GM19397 (cell line): ENCODE results near the gene ROBO1.

Experiments
- ATAC-seq: cut with Tn5 transposase; IDR thresholded peaks from one replicate; pipeline ENCODE4 v1.9.1; 2021; ENCODE audit warnings: mild to moderate bottlenecking, moderate library complexity; ENCODE audit not compliant: unreplicated experiment

The ROBO1 gene

DNA sequence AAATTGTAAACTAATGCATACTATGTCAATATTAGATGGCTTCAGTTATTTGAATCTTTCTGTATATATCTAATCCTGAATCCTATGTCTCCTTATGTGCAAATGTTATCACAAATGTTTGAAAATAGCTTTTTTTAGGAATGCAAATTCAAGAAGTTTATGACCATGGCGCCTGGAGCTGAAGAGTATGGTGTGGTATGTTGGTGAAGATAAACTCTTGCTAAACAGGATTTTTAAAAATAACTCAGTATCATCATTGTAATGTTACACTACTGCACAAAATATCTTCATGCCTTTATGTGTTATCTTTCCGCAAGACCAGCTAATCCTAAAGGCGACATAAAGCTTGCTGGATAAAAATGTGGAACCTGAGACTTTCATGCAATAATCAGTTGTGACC lies 382.6 kb downstream of the ROBO1 start:
- ATAC-seq, result no peak

DNA sequence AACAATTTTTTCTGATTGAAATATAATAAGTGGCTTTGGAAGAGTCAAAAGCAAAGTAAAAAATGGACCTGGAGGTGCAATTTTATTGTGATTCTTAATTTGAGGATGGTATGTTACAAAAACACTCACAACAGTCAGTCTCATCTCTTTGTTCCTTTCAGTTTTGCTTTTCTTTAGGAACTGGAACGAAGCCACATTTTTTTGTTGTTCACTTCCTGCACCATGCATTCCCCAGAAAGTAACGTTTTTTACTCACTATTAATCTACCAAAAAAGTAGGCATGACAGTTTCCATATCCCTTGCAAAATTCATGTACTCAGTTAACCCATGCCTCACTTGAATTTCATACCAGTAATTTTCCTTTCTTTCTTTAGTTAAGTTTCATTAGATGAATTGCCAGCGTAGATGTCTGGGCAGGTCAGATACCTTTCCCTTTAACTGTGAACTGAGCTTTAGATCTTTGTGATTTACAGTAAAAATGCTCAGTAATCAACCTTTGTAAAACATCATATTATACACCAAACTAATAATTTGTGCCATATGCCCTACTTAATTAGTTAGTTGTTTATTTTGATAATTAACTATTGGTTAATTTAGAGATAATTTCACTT lies 384.3 kb downstream of the ROBO1 start:
- ATAC-seq, result no peak

DNA sequence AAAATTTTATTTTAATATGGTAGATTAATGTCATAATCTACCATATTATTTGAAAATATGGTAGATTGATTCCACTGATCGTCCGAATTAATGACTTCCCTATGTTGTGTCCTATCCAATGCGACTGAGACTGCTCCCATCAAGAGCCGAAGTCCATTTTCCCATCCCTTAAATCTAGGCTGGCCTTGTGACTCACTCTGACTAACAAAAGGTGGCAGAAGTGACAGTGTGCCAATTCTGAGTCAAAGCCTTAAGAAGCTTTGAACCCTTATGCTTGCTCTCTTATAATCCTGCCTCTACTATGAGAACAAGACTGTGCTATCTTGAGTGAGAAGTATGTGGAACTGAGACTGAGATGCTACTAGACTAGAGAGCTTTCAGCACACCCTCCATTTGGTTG lies 387.2 kb downstream of the ROBO1 start:
- ATAC-seq, result no peak

DNA sequence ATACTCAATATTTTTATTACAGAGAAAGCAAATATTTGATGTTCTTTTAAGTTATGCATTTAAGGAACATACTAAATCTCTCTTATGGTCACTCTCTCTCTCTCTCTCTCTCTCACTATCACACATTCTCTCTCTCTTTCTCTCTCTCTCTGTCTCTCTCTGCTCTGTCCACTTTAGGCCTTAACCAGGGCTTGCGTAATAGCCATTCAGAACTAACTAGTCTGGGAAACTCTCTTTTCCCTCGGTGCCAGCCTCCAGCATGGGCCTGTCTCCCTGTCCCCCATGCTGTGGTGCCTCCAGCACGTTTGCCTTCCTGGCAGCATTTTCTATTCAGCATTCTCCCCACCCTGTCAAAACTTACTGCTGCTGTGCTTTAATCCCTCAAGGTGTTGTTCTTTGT lies 389.7 kb downstream of the ROBO1 start:
- ATAC-seq, result no peak

DNA sequence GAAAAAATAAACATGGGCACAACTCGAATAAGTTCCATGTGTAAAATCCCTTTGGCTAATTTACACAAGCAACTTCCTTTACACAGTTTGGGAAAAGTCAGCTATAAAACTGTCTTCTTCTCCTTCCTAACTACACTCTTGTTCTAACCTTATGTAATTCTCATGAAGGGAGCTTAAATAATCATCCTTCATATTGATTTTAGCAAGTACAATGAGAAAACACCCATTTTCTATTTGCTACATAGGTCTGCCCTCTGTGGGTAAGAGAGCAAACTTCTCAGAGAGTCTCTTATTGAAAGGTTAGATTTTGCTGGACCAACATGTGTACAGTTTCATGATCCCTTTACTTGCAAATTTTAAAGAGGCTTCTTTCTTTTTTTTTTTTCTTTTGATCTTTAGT lies 398.5 kb downstream of the ROBO1 start:
- no peak for ATAC-seq

DNA sequence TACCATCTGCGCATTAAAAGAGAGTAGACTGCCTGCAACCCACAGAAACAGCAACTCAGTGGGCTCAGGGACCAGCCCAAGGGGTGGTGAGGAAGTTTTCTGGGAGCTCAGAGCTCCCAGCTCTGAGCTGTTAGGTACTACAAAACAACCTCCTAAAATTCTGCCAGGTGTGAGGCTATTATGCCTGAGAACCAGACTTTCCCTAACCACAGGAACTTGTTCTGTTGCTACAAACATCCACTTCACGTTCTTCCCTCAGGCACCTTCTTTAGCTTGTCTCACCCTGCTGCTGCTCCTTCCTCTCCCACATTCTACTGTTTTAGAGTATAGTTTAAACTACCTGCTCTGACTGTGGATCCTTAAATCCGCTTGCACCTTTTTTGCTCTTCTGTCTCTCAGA lies 399.4 kb downstream of the ROBO1 start:
- no peak for ATAC-seq

DNA sequence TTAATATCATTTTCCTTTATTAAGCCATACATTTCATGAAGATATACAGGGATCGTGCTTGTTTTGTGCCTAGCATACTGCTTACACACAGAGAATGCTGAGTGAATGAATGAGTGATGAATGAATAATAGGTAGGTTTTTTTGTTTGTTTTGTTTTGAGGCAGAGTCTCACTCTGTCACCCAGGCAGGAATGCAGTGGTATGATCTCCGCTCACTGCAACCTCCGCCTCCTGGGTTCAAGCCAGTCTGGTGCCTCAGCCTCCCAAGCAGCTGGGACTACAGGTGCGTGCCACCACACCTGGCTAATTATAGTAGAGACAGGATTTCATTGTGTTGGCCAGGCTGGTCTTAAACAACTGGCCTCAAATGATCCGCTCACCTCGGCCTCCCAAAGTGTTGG lies 400.0 kb downstream of the ROBO1 start:
- ATAC-seq, result no peak

DNA sequence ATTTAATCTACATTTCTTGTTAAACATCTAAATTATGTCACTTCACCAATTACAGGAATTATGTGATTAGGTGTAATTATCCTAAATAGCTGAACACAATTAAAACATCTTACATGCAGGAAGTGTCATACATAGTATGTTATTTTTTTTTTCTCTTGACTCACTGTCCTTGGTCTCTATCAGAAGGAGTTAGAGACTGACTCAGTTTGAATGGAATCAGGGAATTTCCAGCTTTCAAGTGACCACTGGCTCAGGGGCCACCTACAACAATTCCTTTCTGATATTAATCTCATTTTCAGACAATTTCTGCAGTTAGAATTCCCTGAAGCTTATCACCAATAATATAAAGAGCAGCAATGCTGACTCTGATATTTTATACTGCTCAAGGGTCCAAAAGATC lies 400.7 kb downstream of the ROBO1 start:
- no peak for ATAC-seq

DNA sequence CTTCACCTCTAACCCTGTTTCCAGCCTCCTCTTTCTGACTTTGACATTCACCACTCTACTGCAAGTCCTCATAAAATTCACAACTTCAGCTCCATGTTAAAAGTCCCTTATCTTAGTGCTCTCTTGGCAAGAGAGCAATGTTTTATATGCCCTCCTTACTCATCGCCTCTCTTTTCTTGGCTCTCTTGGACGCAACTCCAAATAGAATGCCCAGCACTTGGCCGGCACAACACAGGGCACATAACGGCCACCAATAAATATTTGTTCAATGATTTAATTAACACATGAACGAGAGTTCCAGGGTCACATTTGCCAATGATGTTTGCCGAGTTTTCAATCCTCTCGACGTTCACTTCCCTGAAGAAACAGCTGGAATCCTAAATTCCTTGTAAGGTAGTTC lies 401.4 kb downstream of the ROBO1 start:
- no peak for ATAC-seq

DNA sequence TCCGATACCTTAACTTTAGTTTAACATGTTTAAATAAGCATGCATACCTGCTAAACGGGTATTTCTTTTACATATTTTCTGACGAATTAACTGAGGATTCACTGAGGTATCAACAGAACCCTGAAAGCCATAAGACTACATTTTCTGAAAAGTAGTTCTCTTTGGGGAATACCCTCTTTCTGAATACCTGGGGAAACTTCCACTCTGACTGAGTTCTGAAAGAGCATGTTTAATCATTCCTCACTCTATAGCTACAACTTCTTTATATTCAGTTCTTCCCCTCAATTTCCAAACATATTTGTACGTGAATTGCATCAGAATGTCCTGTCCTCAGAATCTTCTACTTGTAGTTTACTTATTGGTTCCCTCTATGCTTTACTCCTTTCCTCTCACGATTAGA lies 403.0 kb downstream of the ROBO1 start:
- no peak for ATAC-seq

DNA sequence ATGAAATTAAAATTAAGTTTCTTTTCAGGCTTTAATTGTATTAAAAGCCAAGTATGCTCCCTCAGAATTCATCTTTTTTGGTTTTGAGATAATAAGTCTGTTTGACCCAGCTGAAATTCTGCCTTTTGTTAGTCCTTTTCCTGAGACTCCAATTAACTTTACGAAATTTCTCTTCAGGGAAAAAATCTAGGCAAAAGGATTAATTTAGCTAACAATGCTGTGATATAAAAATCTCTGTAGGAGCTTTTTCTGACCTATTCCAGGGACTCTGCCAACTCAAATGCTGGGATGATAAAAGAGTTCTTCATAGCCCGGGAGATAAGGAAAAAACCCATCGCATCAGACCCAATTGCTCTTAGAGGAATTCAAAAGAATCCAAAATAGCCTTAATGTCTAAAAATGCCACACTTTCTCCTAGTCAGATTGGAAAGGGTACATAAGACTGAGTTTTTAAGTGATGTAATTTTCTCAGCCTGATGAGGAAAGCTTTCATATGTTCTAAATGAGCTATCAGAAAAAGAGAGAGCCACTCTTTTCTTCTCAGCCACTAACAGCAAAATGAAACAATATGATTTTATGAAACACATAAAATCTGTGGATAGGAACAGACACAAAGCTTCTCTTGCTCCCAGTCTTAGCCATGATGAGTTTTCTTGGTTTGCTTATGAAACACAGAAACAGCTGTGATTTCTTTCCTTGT lies 405.1 kb downstream of the ROBO1 start:
- ATAC-seq, result no peak

DNA sequence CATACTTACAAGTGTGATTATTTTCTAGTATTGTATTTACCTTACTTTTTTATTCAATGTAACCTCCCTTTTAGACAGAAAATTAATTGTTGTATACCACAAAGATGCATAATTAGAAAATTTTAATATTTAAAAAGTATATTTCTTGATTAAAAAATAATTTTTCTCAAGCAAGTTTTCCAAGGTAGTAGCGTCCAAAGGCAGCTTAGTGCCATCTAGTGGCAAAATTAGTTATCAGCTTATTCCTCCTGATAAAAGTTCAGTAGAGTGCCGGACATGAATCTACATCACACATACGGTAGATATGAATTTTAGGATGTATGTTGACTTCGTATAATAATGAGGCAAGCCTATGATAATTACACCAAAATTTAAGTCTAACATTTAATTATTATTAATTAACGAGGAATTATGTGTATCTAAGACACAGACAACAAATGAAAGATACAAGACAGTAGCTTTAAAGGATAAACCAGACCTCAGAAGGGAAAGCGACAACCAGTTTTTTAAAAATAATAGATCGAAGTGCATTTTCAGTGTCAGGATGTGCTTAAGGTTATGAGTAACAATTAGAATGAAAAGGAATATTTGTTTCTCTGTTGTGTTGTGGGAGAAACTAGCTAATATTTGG lies 405.9 kb downstream of the ROBO1 start:
- ATAC-seq, result no peak

DNA sequence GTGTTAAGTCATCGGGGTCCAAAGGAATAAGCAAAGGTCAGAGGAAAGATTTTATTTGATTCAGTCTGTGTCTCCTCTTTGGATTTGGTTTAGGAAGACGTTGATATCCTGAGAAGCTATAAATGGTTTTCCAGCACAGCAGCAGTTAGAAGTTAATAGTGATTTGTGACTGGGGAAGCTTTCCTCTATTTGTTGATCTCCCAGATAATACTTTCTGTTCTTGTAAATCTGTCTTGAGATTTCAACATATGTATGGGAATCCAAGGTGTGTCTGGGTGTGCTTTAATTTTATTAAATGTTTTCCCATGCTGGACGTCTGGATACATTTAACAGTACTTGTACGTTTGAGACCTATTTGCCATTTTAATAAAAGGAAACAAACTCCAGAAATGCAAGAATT lies 409.5 kb downstream of the ROBO1 start:
- ATAC-seq, result no peak

DNA sequence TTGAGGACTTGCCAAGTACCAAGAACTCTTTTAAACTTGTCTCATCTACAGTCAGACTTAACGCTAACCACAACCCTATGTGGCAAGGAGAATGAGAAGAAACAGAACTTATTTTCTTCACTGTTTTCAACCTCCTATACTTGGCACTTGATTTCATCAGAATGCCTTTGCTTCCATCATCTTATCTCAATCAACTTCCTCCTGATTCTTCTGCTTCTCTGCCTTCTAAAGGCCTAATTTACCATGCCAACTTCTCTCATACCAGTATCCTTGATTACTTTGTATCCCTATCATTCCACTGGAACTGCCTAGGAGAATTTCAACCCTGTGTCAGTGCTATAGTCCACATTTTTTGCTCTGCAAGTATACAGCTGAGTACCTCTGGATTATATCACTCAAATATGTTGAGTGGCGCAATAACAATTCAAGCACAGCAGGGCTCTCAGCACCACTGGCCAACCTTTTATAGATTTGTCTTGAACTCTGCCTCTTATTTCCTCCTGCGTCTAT lies 413.6 kb downstream of the ROBO1 start:
- no peak for ATAC-seq

DNA sequence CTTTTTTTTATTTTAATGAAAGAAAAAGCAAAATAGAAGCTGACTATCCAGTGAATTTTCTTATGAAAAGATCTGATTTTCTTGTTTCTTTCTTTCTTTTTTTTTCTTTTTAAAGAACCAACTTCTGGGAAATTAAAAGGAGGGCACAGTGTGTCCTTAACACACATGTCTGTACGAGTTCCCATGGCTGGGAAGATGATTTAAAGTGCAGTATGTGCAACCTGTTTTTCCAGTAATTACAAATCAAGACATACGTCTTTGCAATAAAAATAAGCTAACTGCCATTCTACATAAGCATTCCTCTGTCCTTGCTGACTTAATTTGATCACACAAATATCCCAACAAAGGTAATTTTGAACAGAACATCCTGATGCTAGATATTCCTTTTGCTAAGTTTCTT lies 416.1 kb downstream of the ROBO1 start:
- no peak for ATAC-seq

DNA sequence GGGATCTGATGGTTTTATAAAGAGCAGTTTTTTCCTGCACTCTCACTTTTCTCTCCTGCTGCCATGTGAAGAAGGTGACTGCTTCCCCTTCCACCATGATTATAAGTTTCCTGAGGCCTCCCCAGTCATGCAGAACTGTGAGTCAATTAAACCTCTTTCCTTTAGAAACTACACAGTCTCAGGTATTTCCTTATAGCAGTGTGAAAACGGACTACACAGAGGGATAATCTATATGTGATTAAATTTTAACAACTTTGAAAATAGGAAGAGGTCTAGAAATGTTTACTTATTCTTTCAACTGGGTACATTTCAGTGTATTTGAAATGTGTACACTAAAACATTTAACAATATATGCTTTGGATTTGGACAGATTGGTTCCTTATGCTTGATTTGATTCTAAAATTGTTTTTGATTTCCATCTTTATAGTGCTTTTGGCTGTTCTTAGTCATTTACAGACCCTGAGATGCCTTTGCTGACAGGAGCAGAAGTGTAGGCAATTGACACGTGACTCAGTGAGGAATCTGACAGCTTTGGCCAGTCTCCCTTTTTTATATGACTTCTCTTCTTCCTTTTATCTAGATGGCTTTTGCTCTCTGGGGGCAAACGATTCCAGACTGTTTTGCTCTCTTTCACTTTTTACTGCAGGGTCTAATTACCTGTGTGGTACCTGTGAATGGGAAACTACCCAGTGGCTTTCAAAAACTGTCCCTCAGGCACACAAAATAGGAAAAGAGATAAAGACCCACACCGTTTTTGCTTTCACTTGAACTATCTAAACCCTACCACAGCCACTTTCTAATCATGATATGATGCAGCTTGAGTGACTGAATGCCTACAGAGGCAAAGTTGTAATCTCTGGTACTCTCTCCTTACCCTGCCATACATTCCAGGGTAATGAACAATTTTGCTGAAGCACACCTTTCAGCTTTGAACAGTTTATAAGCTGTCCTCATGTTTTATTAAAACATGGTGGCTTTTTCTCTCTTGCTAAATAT lies 422.6 kb downstream of the ROBO1 start:
- no peak for ATAC-seq

DNA sequence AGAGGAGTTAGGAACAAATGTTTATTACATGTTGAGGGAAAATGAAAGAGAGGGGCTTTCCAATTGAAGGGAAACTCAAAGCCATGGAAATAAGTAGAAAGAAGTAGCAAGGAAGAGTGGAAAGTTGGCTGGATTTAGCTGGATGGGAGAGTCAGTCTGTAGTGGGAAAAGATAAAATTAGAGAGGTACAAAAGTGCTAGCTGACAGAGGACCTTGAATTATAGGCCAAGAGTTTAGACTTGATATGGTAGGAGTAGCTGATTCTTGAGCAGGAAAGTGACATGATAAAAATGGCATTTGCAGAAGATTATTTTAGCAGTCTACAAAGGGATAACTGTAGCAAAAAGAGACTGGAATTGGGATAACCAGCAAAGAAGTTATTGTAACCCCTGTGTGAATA lies 425.8 kb downstream of the ROBO1 start:
- ATAC-seq, result no peak

DNA sequence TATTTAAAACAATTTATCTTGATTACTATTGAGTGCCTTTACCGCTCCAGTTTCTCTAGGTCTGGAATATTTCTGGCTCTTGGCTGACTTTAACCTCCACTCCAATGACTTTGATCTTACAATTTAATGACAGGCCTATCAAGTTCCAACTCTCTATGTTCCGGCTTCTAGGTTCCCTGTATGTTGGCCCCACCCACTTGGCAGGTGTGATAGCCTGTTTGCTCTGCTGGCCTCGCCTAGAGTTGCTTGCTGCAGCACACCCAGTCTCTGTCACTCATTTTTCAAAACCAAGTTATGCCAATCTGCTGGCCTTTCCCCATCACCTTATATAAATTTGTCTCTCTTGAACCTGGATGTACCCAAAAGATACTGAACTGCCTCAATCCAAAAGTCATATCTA lies 428.0 kb downstream of the ROBO1 start:
- ATAC-seq, result no peak

DNA sequence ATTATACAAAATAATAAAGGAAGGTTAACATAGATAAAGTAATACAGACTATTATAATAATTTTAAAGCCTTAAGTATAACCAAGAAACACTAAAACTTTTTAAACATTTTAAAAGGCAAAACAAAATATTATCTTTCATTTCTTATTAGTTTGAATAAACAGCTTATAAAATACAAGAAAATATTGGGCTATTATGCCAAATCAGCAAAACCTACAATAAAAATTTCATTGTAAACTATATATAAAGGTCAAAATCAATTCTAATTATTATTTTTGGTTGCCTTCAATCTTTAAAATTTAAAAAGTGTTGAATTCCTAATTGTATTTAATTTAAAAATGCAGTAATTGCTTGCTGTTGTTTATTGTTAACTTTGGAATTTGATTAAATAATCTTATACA lies 430.0 kb downstream of the ROBO1 start:
- ATAC-seq, result no peak

DNA sequence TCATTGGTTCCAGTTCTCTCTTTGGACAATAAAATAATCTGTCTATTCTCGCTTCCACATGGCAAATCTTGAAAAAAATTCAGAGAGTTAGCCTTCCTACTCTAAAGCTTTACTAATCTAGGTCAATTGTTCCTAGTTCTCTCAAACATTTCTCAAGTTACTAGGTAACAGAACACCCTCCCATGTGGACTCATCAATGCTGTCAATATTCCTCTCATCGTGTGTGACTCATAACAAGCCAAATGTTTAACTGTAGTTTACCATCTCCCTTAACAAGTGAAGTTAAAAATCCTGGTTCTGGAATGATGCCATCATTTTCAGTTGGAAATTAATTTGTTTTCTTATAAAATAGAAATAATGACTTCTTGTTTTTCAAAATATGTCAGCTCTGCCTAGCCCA lies 438.6 kb downstream of the ROBO1 start:
- ATAC-seq, result no peak

DNA sequence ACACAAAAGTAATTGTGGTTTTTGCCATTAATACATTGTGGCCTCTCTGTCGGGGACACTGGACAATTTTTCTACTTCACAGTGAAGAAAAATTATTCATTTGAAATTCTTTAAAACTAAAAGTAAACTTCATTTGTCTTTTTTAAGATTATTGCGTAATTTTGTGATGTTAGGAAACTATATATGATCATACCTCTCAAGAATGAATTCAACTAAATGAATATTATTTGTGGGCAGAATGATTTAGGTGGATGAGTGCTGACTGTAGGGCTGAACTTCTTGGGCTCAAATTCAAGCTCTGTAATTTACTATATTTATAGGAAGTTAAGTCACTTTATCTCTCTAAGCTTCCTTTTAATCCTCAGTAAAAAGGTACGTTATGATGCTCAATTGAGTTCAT lies 441.2 kb downstream of the ROBO1 start:
- no peak for ATAC-seq
